Measurements from ENCODE around the gene NCDN. TPM values are rescaled to one million over a fixed set of nuclear protein-coding genes. Genes with fewer than 3 reads are reported as not detected.

The NCDN gene
- total and polyA plus RNA-seq, 2 experiments from 2014 or later, result 29.6 to 39.7 TPM

GRCh38 chr1:35555212-35555584 is 2.4 kb upstream of the NCDN start:
- peaks cover 21% of the 10 kb centered on the region for H3K79me2 ChIP-seq (ENCODE audit: insufficient read depth)
- H3K4me1 ChIP-seq (ENCODE audit: insufficient read depth), result peaks cover 25% of the 10 kb centered on the region
- peak overlapping the region; percentile 95 for H3K4me2 ChIP-seq (ENCODE audit: unreplicated experiment)
- H2AFZ ChIP-seq, result no peak overlapping the region
- no peaks in the 10 kb centered on the region for H3K9me2 ChIP-seq (ENCODE audit: insufficient read depth)
- 58 to 59% methylated on average over 4 of the region's 4 CpGs for WGBS, 2 experiments (ENCODE audit: low coverage in 1 of 2, low lambda C conversion rate in 2 of 2, missing lambda C conversion rate in 2 of 2)
- H3K9ac ChIP-seq, result no peak overlapping the region
- peaks cover 30% of the 10 kb centered on the region for H3F3A ChIP-seq (ENCODE audit: insufficient read depth)
- H3K27ac ChIP-seq, result peak overlapping the region; percentile 70
- H3K36me3 ChIP-seq (ENCODE audit: low read depth), result peaks cover 22% of the 10 kb centered on the region; the same call in 1 of the 2 replicates
- H3K9me3 ChIP-seq (ENCODE audit: low read depth), result no peaks in the 10 kb centered on the region
- no peak for TF ChIP-seq EZH2phosphoT487 (IDR thresholded peaks at IDR 0.05; ENCODE audit: insufficient read depth, low read depth)
- TF ChIP-seq EZH2 (IDR thresholded peaks at IDR 0.05; ENCODE audit: insufficient read depth, poor library complexity, severe bottlenecking), result no peak
- DNase-seq, result peak; percentile 68
- no peaks in the 10 kb centered on the region for H4K20me1 ChIP-seq (ENCODE audit: insufficient read depth)
- H3K4me3 ChIP-seq, result peak overlapping the region; percentile 86
- H3K27me3 ChIP-seq (replicated peaks; ENCODE audit: insufficient read depth), result no peaks in the 10 kb centered on the region
- in situ Hi-C loops (cut with MboI), result no loop called here

DNA sequence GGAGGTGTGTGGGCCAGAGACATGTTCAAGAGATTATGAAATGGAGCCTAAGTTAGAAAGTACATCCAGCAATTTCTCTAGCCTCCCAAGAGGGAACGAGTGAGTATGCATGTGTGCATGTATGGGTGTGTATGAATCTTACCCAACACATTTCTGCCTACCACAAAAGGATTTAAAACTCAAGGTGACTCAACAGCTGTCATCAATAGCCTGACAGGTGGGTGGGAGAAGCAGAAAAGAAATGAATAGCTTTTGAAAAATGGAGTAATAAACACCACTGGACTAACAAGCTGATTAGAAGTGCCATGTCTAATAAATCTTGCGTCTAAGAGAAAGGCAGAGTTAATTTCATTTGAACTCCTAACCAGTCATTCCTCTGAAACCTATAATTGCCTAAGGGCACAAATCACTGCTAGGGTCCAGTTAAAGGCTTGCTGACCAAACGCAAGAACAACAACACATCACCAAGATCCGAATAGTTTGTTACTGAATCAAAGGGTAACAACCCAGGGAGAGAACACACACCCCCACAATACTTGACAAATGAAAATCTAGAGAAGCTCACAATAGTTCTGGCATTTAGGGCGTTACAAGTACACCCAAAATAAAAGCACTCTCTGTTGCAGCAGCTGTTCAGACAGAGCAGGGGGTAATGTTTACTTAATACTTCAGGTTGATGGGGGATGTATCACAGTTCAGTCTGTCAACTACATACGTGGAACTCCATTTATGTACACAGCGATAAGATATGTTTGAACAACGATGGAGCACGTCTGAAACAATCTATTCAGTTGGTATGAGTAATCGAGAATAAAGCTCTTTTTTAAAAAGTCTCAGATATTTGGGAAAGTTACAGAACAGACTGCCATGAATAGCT is 1.8 kb upstream of the NCDN start:
- in situ Hi-C loops (cut with MboI), result no loop called here
- Histone ChIP-seq H4K20me1 (ENCODE audit: insufficient read depth) (no peaks in the 10 kb centered on the region), H2AFZ (no peak overlapping the region), H3K4me2 (ENCODE audit: unreplicated experiment) (peak overlapping the region; percentile 95), H3K4me3 (peak overlapping the region; percentile 86), H3K9ac (peak overlapping the region; percentile 91), H3K27ac (peak overlapping the region; percentile 70), H3F3A (ENCODE audit: insufficient read depth) (peaks cover 30% of the 10 kb centered on the region), H3K9me3 (ENCODE audit: low read depth) (no peaks in the 10 kb centered on the region), H3K36me3 (ENCODE audit: low read depth) (peaks cover 18% of the 10 kb centered on the region; the same call in 1 of the 2 replicates), H3K9me2 (ENCODE audit: insufficient read depth) (no peaks in the 10 kb centered on the region), H3K4me1 (ENCODE audit: insufficient read depth) (peaks cover 25% of the 10 kb centered on the region), H3K27me3 (replicated peaks; ENCODE audit: insufficient read depth) (no peaks in the 10 kb centered on the region), H3K79me2 (ENCODE audit: insufficient read depth) (peaks cover 21% of the 10 kb centered on the region)
- TF ChIP-seq EZH2phosphoT487 (IDR thresholded peaks at IDR 0.05; ENCODE audit: insufficient read depth, low read depth), result peak; percentile 95
- no peak for TF ChIP-seq EZH2 (IDR thresholded peaks at IDR 0.05; ENCODE audit: insufficient read depth, poor library complexity, severe bottlenecking)
- 24 to 28% methylated on average over 10 of the region's 10 CpGs for WGBS, 2 experiments (ENCODE audit: low coverage in 1 of 2, low lambda C conversion rate in 2 of 2, missing lambda C conversion rate in 2 of 2)
- peak; percentile 94 for DNase-seq

DNA sequence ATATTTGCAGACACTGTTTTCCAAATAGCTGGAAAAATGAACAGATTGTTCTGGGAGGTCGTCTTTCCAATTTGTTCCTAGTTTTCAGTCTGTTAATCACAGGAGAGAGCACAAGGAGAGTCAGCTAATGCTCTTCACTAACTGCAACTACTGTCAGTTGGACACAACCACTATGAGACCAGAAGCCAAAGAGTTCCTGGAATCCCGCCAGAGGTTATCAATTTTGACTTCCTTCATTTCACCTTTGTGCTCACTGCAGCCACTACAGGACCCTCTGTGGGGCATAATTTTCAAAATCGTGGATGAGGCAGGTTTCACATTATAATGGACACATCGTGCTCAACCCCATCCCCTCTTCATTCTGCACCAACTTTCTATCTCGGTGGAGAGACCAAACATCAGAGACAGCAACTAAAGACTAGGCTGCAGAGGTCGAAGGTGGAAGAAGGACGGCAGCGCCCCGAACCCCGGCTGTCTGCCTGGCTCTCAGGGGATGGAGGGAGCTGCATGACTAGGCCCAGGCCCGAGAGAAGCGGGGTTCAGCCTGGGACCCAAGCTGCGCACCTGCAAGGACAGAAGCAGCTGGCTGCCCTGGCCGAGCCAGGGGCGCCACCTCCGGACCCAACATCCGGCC is 998 bp upstream of the NCDN start:
- DNase-seq, result no peak
- Histone ChIP-seq H3K27ac (peak overlapping the region; percentile 70), H3F3A (ENCODE audit: insufficient read depth) (peaks cover 30% of the 10 kb centered on the region), H3K4me3 (peak overlapping the region; percentile 86), H3K36me3 (ENCODE audit: low read depth) (peaks cover 15% of the 10 kb centered on the region; the same call in 1 of the 2 replicates), H3K27me3 (replicated peaks; ENCODE audit: insufficient read depth) (no peaks in the 10 kb centered on the region), H3K9ac (peak overlapping the region; percentile 91), H3K9me2 (ENCODE audit: insufficient read depth) (no peaks in the 10 kb centered on the region), H3K4me2 (ENCODE audit: unreplicated experiment) (peak overlapping the region; percentile 95), H3K79me2 (ENCODE audit: insufficient read depth) (peaks cover 21% of the 10 kb centered on the region), H2AFZ (peak overlapping the region; percentile 76), H3K9me3 (ENCODE audit: low read depth) (no peaks in the 10 kb centered on the region), H4K20me1 (ENCODE audit: insufficient read depth) (no peaks in the 10 kb centered on the region), H3K4me1 (ENCODE audit: insufficient read depth) (peaks cover 25% of the 10 kb centered on the region)
- TF ChIP-seq EZH2phosphoT487 (IDR thresholded peaks at IDR 0.05; ENCODE audit: insufficient read depth, low read depth) (no peak), EZH2 (IDR thresholded peaks at IDR 0.05; ENCODE audit: insufficient read depth, poor library complexity, severe bottlenecking) (no peak)
- in situ Hi-C loops (cut with MboI), result no loop called here
- 1 to 2% methylated on average over 14 to 17 of the region's 17 CpGs for WGBS, 2 experiments (ENCODE audit: low coverage in 1 of 2, low lambda C conversion rate in 2 of 2, missing lambda C conversion rate in 2 of 2)

DNA sequence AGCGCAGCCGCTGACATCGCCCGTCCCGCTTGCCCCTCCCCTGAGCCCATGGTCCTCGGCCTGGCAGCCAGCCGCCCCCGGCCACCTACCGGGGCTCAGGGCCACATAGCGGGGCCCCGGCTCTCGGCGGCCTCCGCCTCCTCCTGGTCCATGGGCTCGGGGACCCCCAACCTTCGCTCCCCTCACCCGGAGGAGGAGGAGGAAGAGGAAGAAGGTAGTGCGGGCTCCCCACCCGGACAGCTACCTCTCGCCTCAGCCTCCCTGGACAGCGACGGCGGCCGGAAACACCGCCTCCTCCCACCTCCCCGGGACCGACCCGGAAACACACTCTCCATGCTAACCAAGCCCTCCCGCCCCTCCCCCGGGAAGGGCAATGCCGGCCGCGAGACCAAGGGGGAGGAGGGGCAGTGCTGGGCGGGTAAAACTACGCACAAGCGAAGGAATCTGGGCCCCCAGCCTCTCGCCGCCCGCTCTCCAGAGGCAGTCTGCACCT is 435 bp upstream of the NCDN start, which contains the start of gene KIAA0319L:
TSS of gene KIAA0319L (minus strand) at position 286 of the 493 bp plus-strand sequence. CDS start 2,912 bp downstream, outside the sequence.
- Histone ChIP-seq H3K9ac (peak within 1 kb of the TSS; percentile 91), H3K36me3 (ENCODE audit: low read depth) (peaks cover 9% of the 10 kb centered on the region; the same call in 1 of the 2 replicates), H3K4me1 (ENCODE audit: insufficient read depth) (peaks cover 25% of the 10 kb centered on the region), H3F3A (ENCODE audit: insufficient read depth) (peaks cover 30% of the 10 kb centered on the region), H3K9me3 (ENCODE audit: low read depth) (no peaks in the 10 kb centered on the region), H3K79me2 (ENCODE audit: insufficient read depth) (peaks cover 21% of the 10 kb centered on the region), H3K4me3 (peak within 1 kb of the TSS; percentile 86), H2AFZ (peak within 1 kb of the TSS; percentile 76), H3K27ac (peak within 1 kb of the TSS; percentile 70), H4K20me1 (ENCODE audit: insufficient read depth) (no peaks in the 10 kb centered on the region), H3K27me3 (replicated peaks; ENCODE audit: insufficient read depth) (no peaks in the 10 kb centered on the region), H3K9me2 (ENCODE audit: insufficient read depth) (no peaks in the 10 kb centered on the region), H3K4me2 (ENCODE audit: unreplicated experiment) (peak within 1 kb of the TSS; percentile 95)
- in situ Hi-C loops (cut with MboI), result no loop called here
- TF ChIP-seq EZH2phosphoT487 (IDR thresholded peaks at IDR 0.05; ENCODE audit: insufficient read depth, low read depth) (no peak), EZH2 (IDR thresholded peaks at IDR 0.05; ENCODE audit: insufficient read depth, poor library complexity, severe bottlenecking) (no peak)
- WGBS, 2 experiments (ENCODE audit: low coverage in 1 of 2, low lambda C conversion rate in 2 of 2, missing lambda C conversion rate in 2 of 2), result 1 to 2% methylated on average over 15 to 38 of the region's 39 CpGs
- peak; percentile 90 for DNase-seq
